Measurements from ENCODE around the gene SLC35D2.

GRCh38 chr9:96361668-96362067, 21.8 kb downstream of the SLC35D2 start:
- TF ChIP-seq GATA2 (IDR thresholded peaks at IDR 0.05; ENCODE audit: low read depth, low read length) (no peak), GATA3 (IDR thresholded peaks at IDR 0.05; ENCODE audit: low read depth, low read length) (no peak)

Data from SH-SY5Y (cell line).